ENCODE results near the gene CCDC7.

DNA sequence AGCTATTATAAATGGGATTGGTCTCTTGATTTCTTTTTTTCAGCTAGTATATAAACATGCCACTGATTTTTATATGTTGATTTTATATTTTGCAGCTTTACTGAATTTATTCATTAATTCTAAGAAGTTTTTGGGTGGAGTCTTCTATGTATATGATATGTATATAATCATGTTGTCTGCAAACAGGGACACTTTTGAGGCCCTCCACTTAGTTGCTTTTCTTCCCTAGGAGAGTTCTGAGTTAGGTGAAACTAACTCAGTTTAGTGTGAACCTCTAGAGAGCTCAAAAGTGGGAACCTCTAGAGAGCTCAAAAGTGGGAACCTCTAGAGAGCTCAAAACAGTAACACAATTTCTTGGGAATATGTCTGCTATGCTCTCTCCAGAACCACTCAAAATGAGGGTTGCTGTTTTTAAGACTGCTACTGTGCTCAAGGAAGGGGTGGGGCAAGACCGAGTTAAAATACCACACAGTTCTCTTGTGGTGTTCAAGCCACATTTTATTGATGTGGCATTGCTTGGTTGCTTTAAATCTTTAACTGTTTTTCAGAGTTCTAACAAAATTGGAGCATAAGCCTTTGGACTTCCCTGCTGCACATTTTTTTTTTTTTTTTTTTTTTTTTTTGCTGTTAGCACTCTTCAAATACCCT lies 13.2 kb downstream of the CCDC7 start:
- TF ChIP-seq, protein P1, sequence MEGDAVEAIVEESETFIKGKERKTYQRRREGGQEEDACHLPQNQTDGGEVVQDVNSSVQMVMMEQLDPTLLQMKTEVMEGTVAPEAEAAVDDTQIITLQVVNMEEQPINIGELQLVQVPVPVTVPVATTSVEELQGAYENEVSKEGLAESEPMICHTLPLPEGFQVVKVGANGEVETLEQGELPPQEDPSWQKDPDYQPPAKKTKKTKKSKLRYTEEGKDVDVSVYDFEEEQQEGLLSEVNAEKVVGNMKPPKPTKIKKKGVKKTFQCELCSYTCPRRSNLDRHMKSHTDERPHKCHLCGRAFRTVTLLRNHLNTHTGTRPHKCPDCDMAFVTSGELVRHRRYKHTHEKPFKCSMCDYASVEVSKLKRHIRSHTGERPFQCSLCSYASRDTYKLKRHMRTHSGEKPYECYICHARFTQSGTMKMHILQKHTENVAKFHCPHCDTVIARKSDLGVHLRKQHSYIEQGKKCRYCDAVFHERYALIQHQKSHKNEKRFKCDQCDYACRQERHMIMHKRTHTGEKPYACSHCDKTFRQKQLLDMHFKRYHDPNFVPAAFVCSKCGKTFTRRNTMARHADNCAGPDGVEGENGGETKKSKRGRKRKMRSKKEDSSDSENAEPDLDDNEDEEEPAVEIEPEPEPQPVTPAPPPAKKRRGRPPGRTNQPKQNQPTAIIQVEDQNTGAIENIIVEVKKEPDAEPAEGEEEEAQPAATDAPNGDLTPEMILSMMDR (conservative IDR thresholded peaks at IDR 0.05), result no peak
- TF ChIP-seq EZH2 (IDR thresholded peaks at IDR 0.05; ENCODE audit: low read depth), result no peak
